Pancreas (tissue), 10 donors: ENCODE measurements around the gene SLC38A3. TPM values are rescaled to one million over a fixed set of nuclear protein-coding genes. Genes with fewer than 3 reads are reported as not detected.
"Not testable (repeated sequence)": the region's sequence is repeated elsewhere in the genome, so short reads cannot be mapped to it uniquely, and the experiment has no call there.

Experiments
- ATAC-seq, 4 donors: fragments of 200-7000 bp; cut with Tn5 transposase; one replicate each; pipeline versions ENCODE4 v1.8.0 to v1.9.1; 2020; ENCODE audit warnings: mild to moderate bottlenecking in 4 of 4, moderate library complexity in 4 of 4
- DNase-seq, 6 donors: peaks; one replicate each; pipeline ENCODE4 v3.0.0-alpha.2; 2020
- FAIRE-seq: peaks from 2 replicates; lab custom pipeline; 2012; peaks lifted over from hg19 to GRCh38; lab: Jason Lieb, UNC
- H3K27ac ChIP-seq, 4 donors: fragments of 200-600 bp; sonication (generic); 1 replicate in 3 of 4; 2 replicates in 1 of 4; pipeline versions ENCODE4 v1.5.0 to v1.8.0; 2020
- H3K27me3 ChIP-seq, 4 donors: fragments of 200-600 bp; one replicate each; pipeline ENCODE4 v1.8.0; 2021
- H3K36me3 ChIP-seq, 3 donors: fragments of 200-600 bp; sonication (generic) in 1 of 3; one replicate each; pipeline versions ENCODE4 v1.5.0 to v1.8.0; 2020 to 2021
- H3K4me1 ChIP-seq, 3 donors: fragments of 200-600 bp; one replicate each; pipeline ENCODE4 v1.8.0; 2021
- H3K4me3 ChIP-seq, 4 donors: fragments of 200-600 bp; sonication (generic) in 2 of 4; one replicate each; pipeline versions ENCODE4 v1.5.0 to v1.8.0; 2020 to 2021
- H3K9me3 ChIP-seq, 4 donors: fragments of 200-600 bp; one replicate each; pipeline ENCODE4 v1.8.0; 2021
- CTCF ChIP-seq, 4 donors: fragments of 200-600 bp; sonication (generic) in 3 of 4; IDR thresholded peaks; one replicate each; pipeline versions ENCODE4 v1.5.0 to v1.8.0; 2021; ENCODE audit warnings: antibody characterized with exemption in 4 of 4
- WGBS, 2 donors: extraction: QIAGEN DNeasy Blood & Tissue Kit; methylation state at CpG; one replicate each; pipeline ENCODE4 v1.1.7; 2013; 5-methylcytosine and 5-hydroxymethylcytosine counted together
- intact Hi-C, 3 donors: fragments of 100-400 bp; cut with DNase I; formaldehyde crosslinking; loops; one replicate each; pipeline versions ENCODE4 v1.11.1 to v1.14.2; 2022
- polyA plus RNA-seq, 2 donors: library from polyadenylated mRNA; stranded (reverse); fragments of 200-250 nt; gene quantifications; one replicate each; pipeline ENCODE4 v1.2.3, GENCODE V29; 2013
- total RNA-seq, 6 donors: library from RNA; stranded (reverse); fragmentation: NEBNext Ultra II Directional in 4 of 6; extraction: Animal tissue kit (Norgen Biotek cat#: 25700) in 4 of 6; gene quantifications; one replicate each; pipeline versions ENCODE4 v1.2.1 to v1.2.4, GENCODE V29; 2021 to 2023
- donor health status: healthy with polysubstance abuse.
- donor health status: DM: no; HTN: no; CAD: no; lungs with moderate emphysema.
- donor health status: DM: no; HTN: no; CAD: no.
- donor health status: control.
- donor health status: control.
- donor health status: Bipolar disorder and iron deficiency.
- donor health status: DM: yes; HTN: yes; CAD: no.
- donor health status: DM: no; HTN: no; CAD: no.
- donor health status: DM: no; HTN: no; CAD: no.
- donor health status: DM: yes; HTN: yes; CAD: no.

SLC38A3 gene
- total and polyA plus RNA-seq, 8 donors, result 21.2 to 57.9 (median 38.0) TPM

GRCh38 chr3:50207359-50208042, 2.4 kb downstream of the SLC38A3 start:
- H3K4me3 ChIP-seq, result no peak overlapping the region
- H3K9me3 ChIP-seq, result no peaks in the 10 kb centered on the region
- no peak overlapping the region for H3K27ac ChIP-seq
- DNase-seq (no peak), FAIRE-seq (no peak), ATAC-seq (no peak)
- WGBS, 2 donors, result 91 to 94% methylated on average over 16 to 17 of the region's 17 CpGs
- peaks cover 45 to 50% (median 47%) of the 10 kb centered on the region in 3 donors for H3K4me1 ChIP-seq
- H3K27me3 ChIP-seq, result no peaks in the 10 kb centered on the region
- TF ChIP-seq CTCF (IDR thresholded peaks at IDR 0.05), result no peak
- intact Hi-C loops, result no loop called here
- no peaks in the 10 kb centered on the region for H3K36me3 ChIP-seq

- peak in 1 of 6 donors; percentile 65 for DNase-seq
- Histone ChIP-seq H3K4me3 (no peak overlapping the region), H3K27me3 (no peaks in the 10 kb centered on the region), H3K9me3 (no peaks in the 10 kb centered on the region), H3K27ac (no peak overlapping the region), H3K36me3 (no peaks in the 10 kb centered on the region), H3K4me1 (peaks cover 34 to 42% (median 41%) of the 10 kb centered on the region in 3 donors)
- no peak for TF ChIP-seq CTCF (IDR thresholded peaks at IDR 0.05)
- no peak for ATAC-seq
- intact Hi-C loops, result no loop called here
- 64 to 70% methylated on average over 14 of the region's 14 CpGs for WGBS, 2 donors
- no peak for FAIRE-seq
Observed at GRCh38 chr3:50208677-50209344, 3.7 kb downstream of the SLC38A3 start.

GRCh38 chr3:50210176-50210509, 5.1 kb downstream of the SLC38A3 start:
- DNase-seq, result no peak
- 58 to 64% methylated on average over 5 of the region's 5 CpGs for WGBS, 2 donors
- ATAC-seq, result no peak
- intact Hi-C loops, result no loop called here
- Histone ChIP-seq H3K27ac (peak overlapping the region; percentile 56 to 84 (median 78)), H3K4me3 (no peak overlapping the region), H3K9me3 (no peaks in the 10 kb centered on the region), H3K4me1 (peaks cover 24 to 32% (median 30%) of the 10 kb centered on the region in 3 donors), H3K27me3 (no peaks in the 10 kb centered on the region), H3K36me3 (no peaks in the 10 kb centered on the region)
- TF ChIP-seq CTCF (IDR thresholded peaks at IDR 0.05), result no peak
- no peak for FAIRE-seq

- TF ChIP-seq CTCF (IDR thresholded peaks at IDR 0.05), result no peak
- WGBS, 2 donors, result 26 to 29% methylated on average over 13 of the region's 13 CpGs
- DNase-seq (peak in 4 of 6 donors; percentile 73 to 87 (median 80)), ATAC-seq (peak; percentile 41 to 63 (median 53)), FAIRE-seq (no peak)
- intact Hi-C loops, result no loop called here
- Histone ChIP-seq H3K4me1 (peaks cover 24 to 32% (median 30%) of the 10 kb centered on the region in 3 donors), H3K27me3 (no peaks in the 10 kb centered on the region), H3K9me3 (no peaks in the 10 kb centered on the region), H3K27ac (peak overlapping the region; percentile 56 to 84 (median 78)), H3K36me3 (no peaks in the 10 kb centered on the region), H3K4me3 (no peak overlapping the region)
Observed at GRCh38 chr3:50210510-50211367, 5.7 kb downstream of the SLC38A3 start.

- Histone ChIP-seq H3K4me1 (peaks cover 24 to 32% (median 30%) of the 10 kb centered on the region in 3 donors), H3K27ac (peak overlapping the region; percentile 56 to 84 (median 78))
- ATAC-seq, result peak in 2 of 4 donors; percentile 6 to 7
- WGBS, 2 donors, result 64 to 67% methylated on average over 5 of the region's 5 CpGs
- H3K27me3 ChIP-seq, H3K9me3 ChIP-seq, intact Hi-C loops, H3K4me3 ChIP-seq, DNase-seq, FAIRE-seq, H3K36me3 ChIP-seq: not testable (repeated sequence)
Observed at GRCh38 chr3:50211368-50211717, 6.3 kb downstream of the SLC38A3 start.
